Neural cell (in vitro differentiated cells): ENCODE data around the gene ZP2. TPM values are rescaled to one million over a fixed set of nuclear protein-coding genes. Genes with fewer than 3 reads are reported as not detected.

ENCODE experiments used
- H2AFZ ChIP-seq: fragments of 200-600, 300-800 bp; sonication (generic), shearing (Covaris generic); 2 replicates; pipeline ENCODE4 v1.6.0; 2014; ENCODE audit warnings: low read depth, mild to moderate bottlenecking, antibody characterized with exemption, low read length, moderate library complexity
- H3F3A ChIP-seq: fragments of 200-600 bp; shearing (Covaris generic); 2 replicates; pipeline ENCODE4 v1.6.1; 2016; ENCODE audit warnings: mild to moderate bottlenecking, moderate library complexity, mixed read lengths, antibody characterized with exemption, low read length; ENCODE audit not compliant: insufficient read depth, poor library complexity, severe bottlenecking
- H3K27ac ChIP-seq: fragments of 200-600, 300-800 bp; sonication (generic), shearing (Covaris generic); 2 replicates; pipeline ENCODE4 v1.5.1; 2014; ENCODE audit warnings: mild to moderate bottlenecking, low read length, moderate library complexity
- H3K27me3 ChIP-seq: fragments of 300-800, 200-600 bp; sonication (generic), shearing (Covaris generic); 2 replicates; pipeline ENCODE4 v1.6.0; 2014; ENCODE audit warnings: mild to moderate bottlenecking, low read depth, low read length, moderate library complexity; ENCODE audit not compliant: insufficient read depth
- H3K36me3 ChIP-seq: fragments of 300-800, 200-600 bp; sonication (generic), shearing (Covaris generic); 2 replicates; pipeline ENCODE4 v1.5.1; 2014; ENCODE audit warnings: mild to moderate bottlenecking, antibody characterized with exemption, low read length, moderate library complexity; ENCODE audit not compliant: insufficient read depth
- H3K4me2 ChIP-seq: fragments of 300-800, 200-600 bp; sonication (generic), shearing (Covaris generic); 2 replicates; pipeline ENCODE4 v1.6.0; 2014; ENCODE audit warnings: mild to moderate bottlenecking, low read length
- H3K4me3 ChIP-seq: fragments of 300-800, 200-600 bp; sonication (generic), shearing (Covaris generic); 2 replicates; pipeline ENCODE4 v1.5.1; 2014; ENCODE audit warnings: mild to moderate bottlenecking, low read length, moderate library complexity
- H3K79me2 ChIP-seq: fragments of 200-600 bp; shearing (Covaris generic); replicated peaks from 2 replicates; pipeline ENCODE4 v1.6.0; 2014; ENCODE audit warnings: mild to moderate bottlenecking, low read length, moderate library complexity; ENCODE audit not compliant: insufficient read depth
- H3K9ac ChIP-seq: fragments of 300-800, 200-600 bp; sonication (generic), shearing (Covaris generic); 2 replicates; pipeline ENCODE4 v1.6.1; 2016; ENCODE audit warnings: mild to moderate bottlenecking, low read length, mixed read lengths
- H3K9me2 ChIP-seq: fragments of 200-600 bp; shearing (Covaris generic); 2 replicates; pipeline ENCODE4 v1.6.1; 2016; ENCODE audit warnings: mild to moderate bottlenecking, low read length, mixed read lengths; ENCODE audit not compliant: insufficient read depth
- H3K9me3 ChIP-seq: fragments of 200-600, 300-800 bp; sonication (generic), shearing (Covaris generic); 2 replicates; pipeline ENCODE4 v1.6.1; 2016; ENCODE audit warnings: mild to moderate bottlenecking, mixed run types, low read length, moderate library complexity, mixed read lengths
- H4K20me1 ChIP-seq: fragments of 200-600 bp; shearing (Covaris generic); 2 replicates; pipeline ENCODE4 v1.6.1; 2016; ENCODE audit warnings: mild to moderate bottlenecking, mixed run types; ENCODE audit not compliant: insufficient read depth
- CTCF ChIP-seq: fragments of 450-650 bp; IDR thresholded peaks from 2 replicates; pipeline ENCODE4 v1.5.1; 2014; ENCODE audit warnings: antibody characterized with exemption, mild to moderate bottlenecking, moderate library complexity; ENCODE audit not compliant: poor library complexity, severe bottlenecking
- EP300 ChIP-seq: fragments of 450-650 bp; conservative IDR thresholded peaks from 2 replicates; pipeline ENCODE4 v1.6.1; 2014; ENCODE audit warnings: antibody characterized with exemption, mild to moderate bottlenecking, moderate library complexity; ENCODE audit not compliant: poor library complexity, severe bottlenecking
- EZH2 ChIP-seq: fragments of 200-600, 300-800 bp; shearing (Covaris generic), sonication (generic); IDR thresholded peaks from 2 replicates; pipeline ENCODE4 v1.6.1; 2014; ENCODE audit warnings: antibody characterized with exemption, low read length, borderline replicate concordance, mild to moderate bottlenecking; ENCODE audit not compliant: insufficient read depth, poor library complexity, severe bottlenecking
- MXI1 ChIP-seq: fragments of 450-650 bp; conservative IDR thresholded peaks from 2 replicates; pipeline ENCODE4 v1.6.1; 2014; ENCODE audit warnings: antibody characterized with exemption, mild to moderate bottlenecking; ENCODE audit not compliant: poor library complexity, severe bottlenecking
- POLR2AphosphoS5 ChIP-seq: IDR thresholded peaks from 2 replicates; pipeline ENCODE4 v1.6.1; 2012
- RAD21 ChIP-seq: fragments of 450-650 bp; conservative IDR thresholded peaks from 2 replicates; pipeline ENCODE4 v1.6.1; 2014; ENCODE audit warnings: antibody characterized with exemption, mild to moderate bottlenecking, moderate library complexity
- REST ChIP-seq: IDR thresholded peaks from 2 replicates; pipeline ENCODE4 v1.6.1; 2012; ENCODE audit warnings: borderline replicate concordance
- SMC3 ChIP-seq: fragments of 450-650 bp; conservative IDR thresholded peaks from 2 replicates; pipeline ENCODE4 v1.6.1; 2014; ENCODE audit warnings: antibody characterized with exemption, mild to moderate bottlenecking, moderate library complexity; ENCODE audit not compliant: poor library complexity
- TAF1 ChIP-seq: IDR thresholded peaks from 2 replicates; pipeline ENCODE4 v1.6.1; 2012; ENCODE audit warnings: low read depth
- polyA plus RNA-seq: library from polyadenylated mRNA; depleted of rRNA; stranded (reverse); fragments of >200 nt; gene quantifications from 2 replicates; pipeline ENCODE4 v1.2.3, GENCODE V29; 2014

Gene ZP2
- polyA plus RNA-seq, 1 donor from 2014 or later, result not detected

GRCh38 chr16:21162661-21163151, 48.7 kb downstream of the ZP2 start:
- no peak overlapping the region for H2AFZ ChIP-seq
- no peak overlapping the region for H3K4me3 ChIP-seq
- H3K4me2 ChIP-seq, result no peak overlapping the region
- no peaks in the 10 kb centered on the region for H3K79me2 ChIP-seq
- H4K20me1 ChIP-seq, result no peaks in the 10 kb centered on the region
- H3K9ac ChIP-seq, result no peak overlapping the region
- peaks cover 10% of the 10 kb centered on the region for H3K27me3 ChIP-seq
- no peaks in the 10 kb centered on the region for H3K9me2 ChIP-seq
- H3K27ac ChIP-seq, result no peak overlapping the region
- no peaks in the 10 kb centered on the region for H3K36me3 ChIP-seq
- no peak for TF ChIP-seq TAF1
- no peaks in the 10 kb centered on the region for H3K9me3 ChIP-seq
- no peaks in the 10 kb centered on the region for H3F3A ChIP-seq

GRCh38 chr16:21161211-21161610, 50.2 kb downstream of the ZP2 start:
- Histone ChIP-seq H3K9me3 (no peaks in the 10 kb centered on the region), H3F3A (no peaks in the 10 kb centered on the region), H3K36me3 (no peaks in the 10 kb centered on the region), H3K4me2 (no peak overlapping the region), H2AFZ (no peak overlapping the region), H3K27ac (no peak overlapping the region), H3K9me2 (no peaks in the 10 kb centered on the region), H3K9ac (no peak overlapping the region), H4K20me1 (no peaks in the 10 kb centered on the region), H3K79me2 (no peaks in the 10 kb centered on the region), H3K27me3 (peaks cover 10% of the 10 kb centered on the region), H3K4me3 (no peak overlapping the region)
- TF ChIP-seq TAF1 (no peak), RAD21 (no peak), POLR2AphosphoS5 (no peak), EZH2 (no peak), MXI1 (no peak)

- Histone ChIP-seq H3K27ac (no peak overlapping the region), H3K79me2 (no peaks in the 10 kb centered on the region), H3K9me2 (no peaks in the 10 kb centered on the region), H3K4me2 (no peak overlapping the region), H4K20me1 (no peaks in the 10 kb centered on the region), H3K9me3 (no peaks in the 10 kb centered on the region), H2AFZ (no peak overlapping the region), H3K27me3 (peaks cover 10% of the 10 kb centered on the region), H3K36me3 (no peaks in the 10 kb centered on the region), H3K9ac (no peak overlapping the region), H3F3A (no peaks in the 10 kb centered on the region), H3K4me3 (no peak overlapping the region)
- TF ChIP-seq EP300 (no peak), SMC3 (no peak), POLR2AphosphoS5 (no peak), RAD21 (no peak), CTCF (no peak), MXI1 (no peak), EZH2 (no peak), REST (no peak), TAF1 (no peak)
Measured at GRCh38 chr16:21160276-21160675, 51.1 kb downstream of the ZP2 start.
